IPS-20b (cell line): Measurements from ENCODE around the gene PKN2.
"Not testable (repeated sequence)": the region's sequence is repeated elsewhere in the genome, so short reads cannot be mapped to it uniquely, and the experiment has no call there.

Source experiments
- H3K27ac ChIP-seq: one replicate; pipeline ENCODE4 v1.5.1; 2013; ENCODE audit warnings: low read length
- H3K27me3 ChIP-seq: 2 replicates; pipeline ENCODE4 v1.6.1; 2013; ENCODE audit warnings: mild to moderate bottlenecking, low read length, inconsistent platforms; ENCODE audit not compliant: insufficient read depth
- H3K36me3 ChIP-seq: 2 replicates; pipeline ENCODE4 v1.6.1; 2013; ENCODE audit warnings: low read depth, mild to moderate bottlenecking, inconsistent platforms, low read length, moderate library complexity; ENCODE audit not compliant: insufficient read depth
- H3K4me1 ChIP-seq: 2 replicates; pipeline ENCODE4 v1.6.1; 2013; ENCODE audit warnings: mild to moderate bottlenecking, control low read depth, inconsistent platforms, low read length, moderate library complexity; ENCODE audit not compliant: insufficient read depth
- H3K4me3 ChIP-seq: 2 replicates; pipeline ENCODE4 v1.5.1; 2013; ENCODE audit warnings: mild to moderate bottlenecking, low read length, inconsistent platforms
- H3K9ac ChIP-seq: 2 replicates; pipeline ENCODE4 v1.6.1; 2013; ENCODE audit warnings: low read depth, mild to moderate bottlenecking, inconsistent platforms, low read length, moderate library complexity
- H3K9me3 ChIP-seq: 2 replicates; pipeline ENCODE4 v1.6.1; 2013; ENCODE audit warnings: mild to moderate bottlenecking, low read depth, low read length, inconsistent platforms; ENCODE audit not compliant: insufficient read depth

Gene PKN2

GRCh38 chr1:88873737-88874349, 189.8 kb downstream of the PKN2 start:
- Histone ChIP-seq H3K27ac (no peak overlapping the region), H3K9ac (no peak overlapping the region), H3K27me3 (no peaks in the 10 kb centered on the region), H3K9me3 (no peaks in the 10 kb centered on the region), H3K4me1 (no peaks in the 10 kb centered on the region), H3K36me3 (no peaks in the 10 kb centered on the region), H3K4me3 (no peak overlapping the region)

GRCh38 chr1:88875595-88875994, 191.5 kb downstream of the PKN2 start:
- Histone ChIP-seq H3K9me3 (no peaks in the 10 kb centered on the region), H3K27ac (no peak overlapping the region), H3K4me3 (no peak overlapping the region), H3K9ac (no peak overlapping the region), H3K4me1 (no peaks in the 10 kb centered on the region), H3K27me3 (no peaks in the 10 kb centered on the region), H3K36me3 (peaks cover 5% of the 10 kb centered on the region; the same call in 1 of the 2 replicates)

- Histone ChIP-seq H3K9me3 (no peaks in the 10 kb centered on the region), H3K9ac (no peak overlapping the region), H3K4me1 (no peaks in the 10 kb centered on the region), H3K36me3 (peaks cover 13% of the 10 kb centered on the region; the same call in 1 of the 2 replicates), H3K4me3 (no peak overlapping the region), H3K27ac (no peak overlapping the region), H3K27me3 (no peaks in the 10 kb centered on the region)
Measured at GRCh38 chr1:88876573-88877365, 192.7 kb downstream of the PKN2 start.

GRCh38 chr1:88877382-88877825, 193.3 kb downstream of the PKN2 start:
- no peaks in the 10 kb centered on the region for H3K27me3 ChIP-seq
- H3K36me3 ChIP-seq = peaks cover 15% of the 10 kb centered on the region; the same call in 1 of the 2 replicates
- H3K9me3 ChIP-seq = no peaks in the 10 kb centered on the region
- H3K27ac ChIP-seq = no peak overlapping the region
- no peak overlapping the region for H3K4me3 ChIP-seq
- no peaks in the 10 kb centered on the region for H3K4me1 ChIP-seq
- H3K9ac ChIP-seq = no peak overlapping the region

GRCh38 chr1:88877911-88878310, 193.8 kb downstream of the PKN2 start:
- no peak overlapping the region for H3K9ac ChIP-seq
- H3K36me3 ChIP-seq = peaks cover 20% of the 10 kb centered on the region; the same call in 1 of the 2 replicates
- H3K9me3 ChIP-seq = no peaks in the 10 kb centered on the region
- H3K27ac ChIP-seq = no peak overlapping the region
- H3K4me1 ChIP-seq = no peaks in the 10 kb centered on the region
- no peak overlapping the region for H3K4me3 ChIP-seq
- no peaks in the 10 kb centered on the region for H3K27me3 ChIP-seq

DNA sequence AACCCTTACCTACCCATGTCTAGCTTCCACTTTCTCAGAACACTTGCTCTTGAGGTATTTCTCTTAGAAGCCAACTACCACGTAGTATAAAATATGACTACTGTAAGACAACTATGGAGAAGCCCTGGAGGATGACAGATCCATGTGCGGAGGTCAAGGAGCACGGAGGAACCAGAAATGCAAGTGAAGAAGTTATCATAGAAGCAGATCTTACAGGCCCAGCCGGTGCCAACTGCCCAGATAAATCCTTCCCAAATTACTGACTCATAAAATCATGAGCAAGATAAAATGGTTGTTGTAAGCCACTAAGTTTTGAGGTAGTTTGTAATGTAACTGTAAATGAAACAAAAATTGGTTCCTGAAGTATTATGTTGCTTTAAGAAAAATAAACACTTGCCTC, 194.7 kb downstream of the PKN2 start:
- H3K27me3 ChIP-seq = no peaks in the 10 kb centered on the region
- no peak overlapping the region for H3K4me3 ChIP-seq
- peaks cover 27% of the 10 kb centered on the region for H3K36me3 ChIP-seq
- no peaks in the 10 kb centered on the region for H3K9me3 ChIP-seq
- H3K9ac ChIP-seq = no peak overlapping the region
- no peak overlapping the region for H3K27ac ChIP-seq
- no peaks in the 10 kb centered on the region for H3K4me1 ChIP-seq

DNA sequence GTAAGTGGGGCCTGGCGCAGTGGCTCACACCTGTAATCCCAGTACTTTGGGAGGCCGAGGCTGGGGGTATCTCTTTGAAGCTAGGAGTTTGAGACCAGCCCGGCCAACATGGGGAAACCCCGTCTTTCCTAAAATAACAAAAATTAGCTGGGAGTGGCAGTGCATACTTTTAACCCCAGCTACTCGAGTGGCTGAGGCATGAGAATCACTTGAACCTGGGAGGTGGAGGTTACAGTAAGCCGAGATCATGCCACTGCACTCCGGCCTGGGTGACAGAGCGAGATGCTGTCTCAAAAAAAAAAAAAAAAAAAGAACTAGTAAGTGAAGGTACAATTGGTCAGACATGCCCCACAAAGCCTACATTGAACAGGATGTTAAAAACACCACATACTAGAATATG, 196.6 kb downstream of the PKN2 start:
- not testable (repeated sequence) for H3K27ac ChIP-seq, H3K9me3 ChIP-seq, H3K27me3 ChIP-seq, H3K4me3 ChIP-seq, H3K4me1 ChIP-seq, H3K9ac ChIP-seq
- H3K36me3 ChIP-seq = peaks cover 39% of the 10 kb centered on the region

- H3K27ac ChIP-seq = no peak overlapping the region
- H3K9ac ChIP-seq = no peak overlapping the region
- no peak overlapping the region for H3K4me3 ChIP-seq
- peaks cover 51% of the 10 kb centered on the region for H3K36me3 ChIP-seq
- H3K27me3 ChIP-seq = no peaks in the 10 kb centered on the region
- no peaks in the 10 kb centered on the region for H3K9me3 ChIP-seq
- H3K4me1 ChIP-seq = no peaks in the 10 kb centered on the region
Measured at GRCh38 chr1:88883156-88883555, 199.1 kb downstream of the PKN2 start.
